Mesothelial cell of epicardium (in vitro differentiated cells): ENCODE results near the gene SV2B. TPM values are rescaled to one million over a fixed set of nuclear protein-coding genes. Genes with fewer than 3 reads are reported as not detected.

ENCODE experiments used
- DNase-seq, 2 experiments: peaks; one replicate each; pipeline ENCODE4 v3.0.0; 2021; ENCODE audit warnings: low spot score in 2 of 2; ENCODE audit not compliant: unreplicated experiment in 2 of 2
- H3K27ac Mint-ChIP-seq: 2 replicates; pipeline ENCODE4 v1.8.0; 2021; ENCODE audit warnings: mixed read lengths
- H3K27me3 Mint-ChIP-seq: 2 replicates; pipeline ENCODE4 v1.8.0; 2021; ENCODE audit warnings: low read depth, mixed read lengths
- H3K36me3 Mint-ChIP-seq: 2 replicates; pipeline ENCODE4 v1.8.0; 2021; ENCODE audit warnings: mixed read lengths
- H3K4me1 Mint-ChIP-seq: 2 replicates; pipeline ENCODE4 v1.8.0; 2021; ENCODE audit warnings: mixed read lengths
- H3K4me3 Mint-ChIP-seq: 2 replicates; pipeline ENCODE4 v1.8.0; 2021; ENCODE audit warnings: mild to moderate bottlenecking, moderate library complexity, mixed read lengths
- H3K9me3 Mint-ChIP-seq: 2 replicates; pipeline ENCODE4 v1.8.0; 2021; ENCODE audit warnings: mixed read lengths
- CTCF ChIP-seq: fragments of 200-600 bp; sonication (generic); IDR thresholded peaks from one replicate; pipeline ENCODE4 v1.5.0; 2021; ENCODE audit warnings: antibody characterized with exemption; ENCODE audit not compliant: unreplicated experiment
- total RNA-seq: library from RNA; stranded (reverse); gene quantifications from 3 replicates; pipeline ENCODE4 v1.2.1, GENCODE V29; 2021

Gene SV2B
- total RNA-seq, 1 donor from 2014 or later, result 0.29 TPM

- Mint-ChIP-seq H3K36me3 (no peaks in the 10 kb centered on the region), H3K27me3 (peaks cover 69% of the 10 kb centered on the region), H3K4me1 (no peaks in the 10 kb centered on the region), H3K4me3 (no peak overlapping the region), H3K27ac (no peak overlapping the region), H3K9me3 (no peaks in the 10 kb centered on the region)
- no peak for TF ChIP-seq CTCF
- DNase-seq, result no peak
These were observed 127.1 kb downstream of the SV2B start for GRCh38 chr15:91227117-91227516.

- DNase-seq, result no peak
- Mint-ChIP-seq H3K36me3 (no peaks in the 10 kb centered on the region), H3K27ac (no peak overlapping the region), H3K9me3 (peaks cover under 1% of the 10 kb centered on the region), H3K4me1 (no peaks in the 10 kb centered on the region), H3K27me3 (peaks cover 69% of the 10 kb centered on the region), H3K4me3 (no peak overlapping the region)
- no peak for TF ChIP-seq CTCF
These were observed 127.7 kb downstream of the SV2B start for GRCh38 chr15:91227766-91228165.

GRCh38 chr15:91228383-91228782 is 128.3 kb downstream of the SV2B start:
- DNase-seq, result no peak
- no peaks in the 10 kb centered on the region for H3K36me3 Mint-ChIP-seq
- no peak for TF ChIP-seq CTCF
- no peak overlapping the region for H3K4me3 Mint-ChIP-seq
- H3K9me3 Mint-ChIP-seq, result peaks cover 5% of the 10 kb centered on the region
- peaks cover 68% of the 10 kb centered on the region for H3K27me3 Mint-ChIP-seq
- no peaks in the 10 kb centered on the region for H3K4me1 Mint-ChIP-seq
- no peak overlapping the region for H3K27ac Mint-ChIP-seq

GRCh38 chr15:91228890-91229289 is 128.8 kb downstream of the SV2B start:
- H3K36me3 Mint-ChIP-seq, result no peaks in the 10 kb centered on the region
- H3K27me3 Mint-ChIP-seq, result peaks cover 65% of the 10 kb centered on the region
- no peaks in the 10 kb centered on the region for H3K4me1 Mint-ChIP-seq
- no peak for DNase-seq
- H3K4me3 Mint-ChIP-seq, result no peak overlapping the region
- H3K27ac Mint-ChIP-seq, result no peak overlapping the region
- TF ChIP-seq CTCF, result no peak
- peaks cover 5% of the 10 kb centered on the region for H3K9me3 Mint-ChIP-seq

GRCh38 chr15:91231703-91232102 is 131.6 kb downstream of the SV2B start:
- Mint-ChIP-seq H3K9me3 (peaks cover 5% of the 10 kb centered on the region), H3K27me3 (peaks cover 72% of the 10 kb centered on the region), H3K36me3 (no peaks in the 10 kb centered on the region), H3K27ac (no peak overlapping the region), H3K4me1 (no peaks in the 10 kb centered on the region), H3K4me3 (no peak overlapping the region)
- no peak for TF ChIP-seq CTCF
- no peak for DNase-seq

GRCh38 chr15:91234759-91235158 is 134.7 kb downstream of the SV2B start:
- Mint-ChIP-seq H3K36me3 (no peaks in the 10 kb centered on the region), H3K27ac (no peak overlapping the region), H3K27me3 (peaks cover 58% of the 10 kb centered on the region), H3K9me3 (peaks cover 5% of the 10 kb centered on the region), H3K4me3 (no peak overlapping the region), H3K4me1 (no peaks in the 10 kb centered on the region)
- no peak for TF ChIP-seq CTCF
- DNase-seq, result no peak
